ENCODE data around the gene SMIM23.
"Not testable (repeated sequence)": the region's sequence is repeated elsewhere in the genome, so short reads cannot be mapped to it uniquely, and the experiment has no call there.

SMIM23 gene

DNA sequence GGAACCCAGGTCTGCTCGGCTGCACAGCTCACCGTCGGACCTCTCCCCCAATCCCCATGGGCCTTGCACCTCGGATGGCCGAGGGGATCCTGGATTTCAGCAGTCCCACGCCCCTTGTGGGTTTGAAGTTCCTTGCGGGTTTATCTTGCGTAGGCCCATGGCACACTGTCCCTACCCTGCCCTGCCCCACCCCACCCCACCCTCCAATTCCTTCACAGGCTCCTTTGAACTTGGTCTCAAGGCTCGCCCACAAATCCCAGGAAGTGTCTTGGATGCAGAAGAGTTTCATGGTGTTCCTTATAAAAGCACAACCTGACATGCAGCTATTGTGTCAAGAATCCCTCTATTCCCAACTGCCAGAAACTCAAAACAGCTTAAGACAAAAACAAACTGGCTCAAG, 11.2 kb upstream of the SMIM23 start:
- no peak for DNase-seq

GRCh38 chr5:171776213-171776612, 9.4 kb upstream of the SMIM23 start:
- DNase-seq: no peak

- no peak for DNase-seq
Observed at GRCh38 chr5:171776770-171777759, 8.6 kb upstream of the SMIM23 start.

DNA sequence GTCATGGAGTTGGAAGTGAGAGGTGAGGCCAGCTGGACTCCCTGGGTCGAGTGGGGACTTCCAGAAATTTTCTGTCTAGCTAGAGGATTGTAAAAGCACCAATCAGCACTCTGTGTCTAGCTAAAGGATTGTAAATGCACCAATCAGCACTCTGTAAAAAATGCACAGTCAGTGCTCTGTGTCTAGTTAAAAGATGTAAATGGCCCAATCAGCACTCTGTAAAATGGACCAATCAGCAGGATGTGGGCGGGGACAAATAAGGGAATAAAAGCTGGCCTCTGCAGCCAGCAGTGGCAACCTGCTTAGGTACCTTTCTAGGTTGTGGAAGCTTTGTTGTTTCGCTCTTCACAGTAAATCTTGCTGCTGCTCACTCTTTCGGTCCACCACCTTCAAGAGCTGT, 3.9 kb upstream of the SMIM23 start:
- DNase-seq: not testable (repeated sequence)

DNA sequence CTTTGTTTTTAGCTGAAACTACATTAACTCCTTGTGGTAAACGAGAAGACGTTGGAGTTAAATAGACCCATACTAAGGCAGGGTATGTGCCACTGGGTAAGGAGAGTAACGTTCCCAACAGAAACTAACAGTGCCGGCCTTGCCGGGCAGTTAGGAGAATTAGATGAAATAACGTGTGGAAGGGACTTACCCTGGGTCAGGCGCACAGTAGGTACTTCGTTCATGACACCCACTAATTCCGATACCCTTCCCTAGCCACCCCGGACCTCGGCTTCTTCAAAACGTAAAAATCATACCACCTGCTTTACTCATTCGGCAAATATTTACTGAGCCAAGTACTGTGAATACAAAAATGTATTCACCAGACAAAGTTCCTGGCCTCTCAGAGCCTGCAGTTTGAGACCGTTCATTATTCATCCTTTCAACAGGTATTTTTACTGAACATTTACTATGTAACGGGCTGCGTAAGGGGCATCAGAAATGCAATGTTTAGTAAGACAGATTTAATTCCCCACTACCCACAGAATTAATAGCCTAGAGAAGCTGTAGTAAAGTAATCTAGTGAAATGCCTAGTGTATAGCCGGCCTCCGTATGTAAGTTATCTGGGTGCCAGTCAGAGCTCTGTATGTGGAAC, 3.2 kb upstream of the SMIM23 start:
- DNase-seq: no peak

- DNase-seq: no peak
Observed at GRCh38 chr5:171783051-171783450, 2.6 kb upstream of the SMIM23 start.

DNA sequence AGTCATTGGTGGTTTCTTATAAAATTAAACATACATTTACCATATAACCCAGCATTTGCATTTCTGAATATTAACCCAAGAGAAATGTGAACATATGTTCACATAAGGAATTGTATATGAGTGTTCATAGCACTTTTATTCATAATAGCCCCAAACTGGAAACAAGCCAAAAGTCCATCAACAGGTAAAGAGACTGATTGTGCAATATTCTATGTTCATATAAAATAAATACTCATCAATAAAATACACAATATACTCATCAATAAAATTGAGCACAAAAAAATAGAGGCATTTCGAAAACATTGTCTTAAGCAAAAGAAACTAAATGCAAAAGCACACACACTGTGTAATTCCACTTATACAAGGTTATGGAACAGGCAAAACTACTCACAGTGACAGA, 3.7 kb downstream of the SMIM23 start:
- DNase-seq: no peak

GRCh38 chr5:171790408-171790807, 4.8 kb downstream of the SMIM23 start:
- DNase-seq: no peak

GRCh38 chr5:171794470-171794960, 8.9 kb downstream of the SMIM23 start:
- no peak for DNase-seq

DNA sequence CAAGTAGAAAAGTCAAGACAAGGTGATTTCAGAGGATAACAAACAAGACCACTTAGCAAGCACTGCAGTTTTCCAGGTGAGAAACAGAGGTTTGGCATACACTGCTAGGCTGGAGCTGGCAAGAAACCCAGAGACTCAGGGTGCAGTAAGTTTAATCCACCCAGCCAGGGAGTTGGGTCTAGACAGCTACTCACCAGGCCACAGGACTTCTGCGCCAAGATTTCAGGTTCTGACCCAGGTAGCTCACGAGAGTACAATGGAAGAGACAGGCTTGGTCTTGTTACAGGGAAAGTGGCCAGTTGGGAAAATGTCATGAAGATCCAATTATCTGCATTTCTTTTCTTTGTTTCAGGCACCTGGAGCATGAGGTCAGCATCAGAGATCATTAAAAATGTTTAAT, 9.8 kb downstream of the SMIM23 start:
- DNase-seq: no peak

DNA sequence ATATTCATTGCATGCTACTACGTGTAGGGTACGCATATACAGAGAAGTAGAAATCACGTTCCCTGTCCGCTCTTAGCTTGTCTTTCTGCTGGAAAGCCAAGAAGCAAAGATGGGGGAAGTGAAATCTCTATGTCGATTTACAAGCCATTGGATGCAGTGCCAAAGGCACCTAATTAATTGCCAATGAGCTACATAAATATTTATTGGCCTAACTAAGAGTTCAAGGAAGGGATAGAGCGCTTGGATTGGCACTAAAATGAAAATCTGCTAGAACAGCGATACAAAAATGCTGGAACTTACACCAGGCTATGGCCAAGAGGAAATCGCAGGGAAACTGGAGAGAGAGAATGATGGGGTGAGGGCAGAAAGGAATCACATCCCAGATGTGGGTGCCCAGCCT, 10.8 kb downstream of the SMIM23 start:
- DNase-seq: no peak

DNA sequence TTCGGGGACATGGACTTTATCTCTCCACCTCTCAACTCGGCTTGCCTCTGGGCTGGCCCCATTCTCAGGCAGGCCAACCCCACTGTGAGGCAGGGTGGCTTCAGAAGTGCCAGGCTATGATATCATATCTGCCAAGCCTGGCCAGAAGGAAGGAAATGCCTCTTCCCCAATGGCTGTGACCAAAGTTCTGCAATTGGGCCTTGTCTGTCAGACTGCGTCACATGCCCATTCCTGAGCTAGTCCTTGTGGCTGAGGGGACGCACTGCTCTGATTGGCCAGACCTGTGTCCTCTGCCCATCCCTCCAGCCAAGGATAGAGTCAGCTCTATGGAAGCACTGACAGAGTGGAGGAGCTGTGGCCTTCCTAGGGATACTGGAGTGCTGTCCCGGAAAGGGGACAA, 11.9 kb downstream of the SMIM23 start:
- DNase-seq: no peak

DNA sequence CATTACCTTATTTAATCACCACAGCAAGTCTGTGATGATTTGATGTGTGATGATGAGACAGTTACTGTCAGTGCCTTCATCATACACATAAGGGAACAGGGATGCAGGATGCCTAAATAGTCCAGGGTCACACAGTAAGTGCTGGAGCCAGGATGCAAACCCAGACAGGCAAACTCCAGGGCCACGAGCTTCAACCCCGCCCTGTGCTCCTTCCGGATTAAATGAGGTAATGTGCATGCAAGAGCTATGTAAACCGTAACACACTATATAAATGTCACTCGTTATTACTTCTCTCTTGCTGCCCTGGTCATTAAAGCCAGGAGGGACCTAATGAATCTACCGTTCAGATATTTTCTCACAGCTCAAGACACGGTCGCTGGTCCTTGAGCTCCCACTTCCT, 12.8 kb downstream of the SMIM23 start:
- no peak for DNase-seq

DNA sequence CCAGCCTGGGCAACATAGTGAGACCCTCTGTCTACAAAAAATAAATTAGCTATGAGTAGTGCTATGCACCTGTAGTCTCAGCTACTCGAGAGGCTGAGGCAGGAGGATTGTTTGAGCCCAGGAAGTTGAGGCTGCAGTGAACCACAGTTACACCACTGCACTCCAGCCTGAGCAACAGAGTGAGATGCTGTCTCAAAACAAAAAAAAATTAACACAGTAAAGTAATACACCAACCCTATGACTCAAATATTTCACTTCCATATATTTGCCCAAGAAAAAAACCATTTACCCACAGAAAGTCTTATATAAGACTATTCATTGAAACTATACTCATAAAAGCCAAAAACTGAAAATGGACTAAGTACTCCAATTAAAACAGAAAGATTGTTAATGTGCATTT, 16.2 kb downstream of the SMIM23 start:
- DNase-seq: no peak

DNA sequence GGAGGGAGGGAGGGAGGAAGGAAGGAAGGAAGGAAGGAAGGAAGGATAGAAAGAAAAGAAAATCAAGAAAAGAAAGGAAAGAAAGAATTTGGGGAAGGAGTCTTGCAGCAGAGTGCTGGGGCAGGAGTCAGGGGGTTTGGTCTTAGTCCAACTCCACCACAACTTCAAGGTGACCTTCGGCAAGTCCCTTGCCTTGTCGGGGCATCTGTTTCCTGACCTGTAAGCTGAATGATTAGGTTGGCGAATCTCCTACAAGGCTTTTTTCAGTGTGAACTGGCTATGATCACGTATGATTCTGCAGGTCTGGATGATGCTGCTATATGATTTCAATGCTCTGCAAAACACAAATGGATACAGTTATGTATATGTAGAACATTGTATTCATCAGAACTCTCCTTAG, 20.1 kb downstream of the SMIM23 start:
- no peak for DNase-seq

- DNase-seq: no peak
Observed at GRCh38 chr5:171806976-171807747, 21.5 kb downstream of the SMIM23 start.

DNA sequence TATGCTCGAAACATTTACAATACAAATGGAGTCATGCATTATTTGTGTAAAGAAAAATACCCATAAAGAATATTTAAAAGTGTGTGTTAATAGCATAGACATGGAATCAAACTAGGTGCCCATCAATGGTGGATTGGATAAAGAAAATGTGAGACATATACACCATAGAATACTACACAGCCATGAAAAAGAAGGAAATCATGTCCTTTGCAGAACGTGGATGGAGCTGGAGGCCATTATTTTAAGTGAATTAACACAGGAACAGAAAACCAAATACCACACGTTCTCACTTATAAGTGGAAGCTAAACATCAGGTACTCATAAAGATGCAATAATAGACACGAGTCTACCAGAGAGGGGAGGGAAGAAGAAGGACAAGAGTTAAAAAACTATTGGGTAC, 22.8 kb downstream of the SMIM23 start:
- DNase-seq: no peak

DNA sequence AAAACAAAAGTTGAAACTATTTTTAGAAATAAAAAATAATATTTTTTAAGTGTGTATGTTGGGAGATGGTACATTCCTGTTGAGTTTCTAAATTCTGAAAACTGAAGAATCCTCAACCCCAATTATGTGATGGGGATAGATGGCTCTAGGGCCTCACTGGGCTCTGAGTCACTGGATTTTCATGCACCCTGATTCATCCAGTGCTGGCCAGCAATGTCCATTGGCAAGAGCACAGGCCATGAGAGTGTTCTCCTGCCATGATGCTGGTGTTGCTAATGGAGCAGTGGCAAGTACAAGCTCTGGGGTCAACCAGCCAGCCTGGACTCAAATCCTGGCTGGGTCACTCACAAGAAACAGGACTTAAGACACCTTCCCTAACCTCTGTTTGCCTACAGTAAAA, 23.3 kb downstream of the SMIM23 start:
- DNase-seq: no peak

DNA sequence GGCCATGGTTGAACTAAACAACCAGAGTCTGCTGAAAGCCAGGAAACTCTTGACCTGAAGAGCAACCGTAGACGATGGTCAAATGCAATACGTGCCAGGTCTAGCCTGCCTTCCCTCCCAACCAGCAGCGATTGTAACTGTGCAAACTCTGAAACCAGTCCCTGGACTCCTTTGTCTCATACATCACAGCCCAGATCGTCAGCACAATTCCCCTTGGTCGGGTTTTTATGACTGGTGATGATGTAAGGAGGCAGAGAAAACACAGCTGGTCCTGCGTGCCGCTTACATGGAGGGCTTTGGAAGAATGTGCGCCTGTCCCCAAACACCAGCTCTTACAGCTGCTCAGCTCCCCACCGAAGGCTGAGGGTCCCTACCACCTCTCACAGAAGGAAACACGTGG, 24.6 kb downstream of the SMIM23 start:
- DNase-seq: no peak

DNA sequence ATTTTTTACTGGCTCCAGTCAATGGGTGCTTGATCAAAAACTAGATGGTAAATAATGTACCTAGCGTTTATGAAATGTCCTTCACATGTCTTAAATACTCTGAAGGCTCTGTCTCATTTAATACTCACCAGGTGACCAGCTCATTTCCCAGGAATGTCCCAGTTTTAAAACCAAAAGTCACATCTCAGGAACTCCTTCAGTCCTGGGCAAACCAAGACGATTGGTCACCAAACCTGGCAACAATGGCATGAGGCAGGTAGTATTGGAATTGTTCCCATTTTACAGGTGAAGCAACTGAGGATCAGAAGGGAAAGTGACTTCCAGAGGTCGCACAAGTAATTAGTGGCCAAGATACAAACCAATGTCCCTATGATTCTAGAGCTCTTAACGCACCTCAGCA, 27.7 kb downstream of the SMIM23 start:
- no peak for DNase-seq

GRCh38 chr5:171813813-171814490, 28.3 kb downstream of the SMIM23 start:
- DNase-seq: no peak

DNA sequence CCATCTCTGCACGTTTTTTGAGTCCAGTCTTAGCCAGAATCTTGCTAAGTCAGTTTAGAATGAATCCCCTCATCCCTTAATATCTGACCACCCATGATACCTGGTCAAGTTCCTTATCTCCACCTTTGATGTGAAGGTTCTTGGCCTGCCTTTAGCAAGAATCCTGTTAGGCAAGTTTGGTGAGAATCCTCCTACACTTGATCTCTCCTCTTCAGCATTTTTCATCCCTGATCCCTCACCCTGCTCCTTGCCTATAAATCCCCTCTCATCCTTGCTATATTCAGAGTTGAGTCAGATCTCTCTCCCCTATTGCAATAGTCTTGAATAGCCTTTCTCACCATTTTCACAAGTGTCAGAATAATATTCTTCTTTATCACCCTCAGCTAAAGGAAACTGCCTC, 31.0 kb downstream of the SMIM23 start:
- no peak for DNase-seq

DNA sequence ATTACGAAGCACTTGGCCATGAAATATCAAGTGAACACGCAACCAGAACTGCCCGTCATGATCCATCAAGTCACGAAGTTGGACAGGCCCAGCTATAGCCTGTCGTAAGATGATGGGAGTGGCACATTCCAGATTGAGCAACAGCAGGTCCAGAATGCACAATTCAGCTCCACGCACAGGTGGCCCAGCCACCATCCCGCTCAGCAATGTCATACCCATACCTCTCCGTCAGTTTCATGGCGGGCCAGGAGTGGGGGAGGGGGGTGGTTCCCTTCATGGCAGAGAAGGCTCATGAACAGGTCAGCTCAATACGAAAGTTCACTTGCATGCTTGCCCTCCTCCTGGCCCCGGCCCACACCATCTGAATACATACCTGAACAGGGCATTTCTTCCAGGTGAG, 34.9 kb downstream of the SMIM23 start:
- no peak for DNase-seq
